ENCODE data around the gene VAC14.
"Not testable (repeated sequence)": the region's sequence is repeated elsewhere in the genome, so short reads cannot be mapped to it uniquely, and the experiment has no call there.

The VAC14 gene

DNA sequence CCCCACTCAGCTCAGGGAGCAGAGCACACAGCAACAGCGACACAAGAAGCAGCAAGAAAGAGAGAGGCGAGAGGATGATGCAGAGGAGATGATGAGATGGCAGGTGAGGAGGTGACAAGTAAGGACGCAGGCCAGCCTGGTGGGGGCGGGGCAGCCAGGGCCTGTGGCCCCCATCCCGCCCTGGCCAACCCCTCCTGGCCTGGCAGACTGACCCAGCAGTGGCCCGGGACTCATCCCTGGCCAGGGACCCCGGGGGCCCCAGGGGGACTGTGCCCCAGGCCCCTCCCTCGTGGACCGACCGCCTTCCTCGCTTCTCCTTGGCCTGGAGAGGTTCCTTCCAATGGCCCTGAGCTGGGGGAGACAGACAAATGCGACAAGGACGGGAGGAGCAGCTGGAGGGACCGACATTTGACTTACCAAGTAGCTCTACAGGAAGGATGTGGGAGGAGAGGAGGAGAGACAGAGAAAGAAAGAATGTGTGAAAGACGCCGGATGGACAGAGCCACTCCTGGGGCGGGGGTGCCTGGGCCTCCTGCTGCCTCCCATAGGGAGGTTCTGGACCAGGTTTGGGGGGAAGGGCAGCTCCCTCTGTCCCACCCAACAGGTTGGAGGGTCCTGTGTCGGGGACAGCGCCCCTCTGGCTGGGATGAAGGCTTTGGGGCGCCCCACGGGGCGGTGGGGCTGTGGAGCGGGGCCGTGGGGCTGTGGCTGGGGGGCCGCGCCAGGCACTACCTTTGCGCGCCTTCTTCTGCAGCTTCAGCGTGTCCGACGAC lies 121.9 kb downstream of the VAC14 start:
- Mint-ChIP-seq H3K4me1 (ENCODE audit: low read depth) (peaks cover 14% of the 10 kb centered on the region), H3K9me3 (ENCODE audit: low read depth) (no peaks in the 10 kb centered on the region), H3K4me3 (no peak overlapping the region), H3K27ac (no peak overlapping the region), H3K27me3 (no peaks in the 10 kb centered on the region), H3K36me3 (no peaks in the 10 kb centered on the region)

DNA sequence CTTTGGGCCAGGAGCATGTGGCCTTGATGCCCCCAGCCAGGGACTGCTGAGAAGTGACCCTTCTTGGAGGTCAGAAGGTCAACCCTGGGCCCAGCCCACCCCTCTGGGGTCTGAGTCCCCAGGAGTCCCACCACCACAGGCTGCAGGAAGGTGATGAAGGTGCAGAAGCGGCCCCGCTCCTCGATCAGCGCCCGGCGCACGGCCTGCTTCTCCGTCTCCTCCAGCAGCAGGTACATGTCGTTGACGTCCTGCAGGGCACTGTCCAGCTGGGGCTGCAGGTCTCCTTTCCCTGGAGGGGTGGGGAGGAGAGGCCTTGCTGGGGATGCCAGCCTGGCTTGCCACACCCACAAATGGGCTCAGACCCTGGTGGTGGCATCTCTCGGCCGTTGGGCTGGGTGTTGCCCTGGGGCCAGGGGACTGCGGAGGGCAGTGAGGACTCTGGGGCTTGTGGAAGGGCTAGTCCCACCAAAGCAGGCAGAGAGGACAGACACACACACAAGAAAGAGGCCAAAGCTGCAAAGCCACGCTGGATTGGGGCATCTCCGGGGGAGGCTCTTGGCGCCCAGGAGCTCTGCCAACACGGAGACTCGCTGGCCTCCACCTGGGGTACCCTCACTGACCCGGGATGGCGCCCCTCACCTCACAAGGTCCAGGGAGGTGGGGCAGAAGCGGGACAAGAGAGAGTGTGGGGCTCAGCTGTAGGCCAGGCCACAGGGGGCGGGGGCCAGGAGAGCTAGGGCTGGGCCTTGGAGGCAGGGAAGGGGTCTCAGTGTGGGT lies 122.6 kb downstream of the VAC14 start:
- Mint-ChIP-seq H3K36me3 (no peaks in the 10 kb centered on the region), H3K27ac (no peak overlapping the region), H3K27me3 (no peaks in the 10 kb centered on the region), H3K4me3 (no peak overlapping the region), H3K4me1 (ENCODE audit: low read depth) (peaks cover 14% of the 10 kb centered on the region), H3K9me3 (ENCODE audit: low read depth) (no peaks in the 10 kb centered on the region)

DNA sequence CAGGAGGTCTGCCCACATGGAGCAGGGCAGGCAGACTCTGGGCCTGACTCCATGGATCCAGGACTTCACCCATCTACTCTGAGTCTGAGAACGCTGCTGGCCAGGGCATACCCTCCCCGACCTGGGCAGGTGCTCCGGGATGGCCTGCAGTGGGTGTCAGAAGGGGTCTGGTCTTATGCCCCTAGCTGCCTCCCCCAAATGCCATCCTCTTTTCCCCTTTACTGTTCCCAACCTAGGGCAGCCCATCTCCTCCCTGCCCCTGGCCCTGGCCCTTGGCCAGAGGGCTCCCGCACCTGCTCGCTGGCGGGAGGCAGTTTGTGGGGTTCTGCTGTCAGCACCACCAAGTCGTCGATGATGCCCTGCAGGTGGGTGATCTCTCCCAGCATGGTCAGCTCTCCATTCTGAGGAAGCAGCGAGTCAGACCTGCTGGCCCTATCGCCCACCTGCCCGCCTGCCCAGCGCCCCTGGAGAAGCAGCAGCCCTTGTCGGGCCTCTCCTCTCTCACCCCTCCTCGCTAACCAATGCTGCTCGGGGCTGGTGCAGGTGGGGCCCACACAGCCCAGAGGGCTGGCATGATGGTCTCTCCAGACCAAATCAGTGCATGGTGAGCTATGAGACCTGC lies 123.3 kb downstream of the VAC14 start:
- Mint-ChIP-seq H3K27ac (no peak overlapping the region), H3K4me3 (no peak overlapping the region), H3K9me3 (ENCODE audit: low read depth) (no peaks in the 10 kb centered on the region), H3K36me3 (no peaks in the 10 kb centered on the region), H3K27me3 (no peaks in the 10 kb centered on the region), H3K4me1 (ENCODE audit: low read depth) (peaks cover 10% of the 10 kb centered on the region)

DNA sequence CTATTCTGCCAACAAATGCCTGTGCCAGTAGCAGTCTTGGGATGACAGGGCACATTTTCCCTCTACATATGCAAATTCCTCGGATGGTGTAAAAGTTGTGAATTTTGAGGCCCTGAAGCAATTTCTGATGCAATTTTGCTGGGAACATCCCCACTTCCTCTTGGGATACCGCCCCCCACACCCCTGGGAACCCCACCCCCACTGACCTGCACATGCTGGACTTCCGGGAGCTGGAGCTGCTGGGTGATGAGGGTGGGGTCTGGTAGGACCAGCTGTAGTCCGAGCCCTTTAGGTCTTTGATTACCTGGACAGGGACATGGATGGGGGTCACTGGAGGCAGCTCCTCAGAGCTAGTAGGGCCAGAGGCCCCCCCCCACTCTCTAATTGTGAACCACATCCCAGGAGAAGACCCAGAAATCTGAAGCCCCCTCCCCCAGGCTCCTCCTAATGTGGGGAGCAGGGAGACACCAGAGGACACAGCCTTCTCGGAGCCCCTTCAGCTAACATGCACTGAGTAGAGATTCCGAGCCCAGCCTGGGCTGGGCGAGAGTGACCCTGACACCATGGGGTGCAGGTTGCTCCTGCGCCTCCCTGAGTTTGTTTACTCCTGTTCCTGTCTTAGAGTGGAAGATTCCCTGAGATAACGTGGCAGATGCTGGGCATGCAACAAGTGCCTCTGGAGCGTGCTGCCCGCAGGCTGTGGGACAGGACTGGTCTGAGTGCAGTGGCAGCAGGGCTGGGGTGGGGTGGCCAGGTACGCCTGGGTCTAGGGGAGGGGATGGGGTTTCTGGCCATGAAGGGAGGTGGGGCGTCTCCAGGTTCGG lies 124.1 kb downstream of the VAC14 start:
- H3K36me3 Mint-ChIP-seq, result no peaks in the 10 kb centered on the region
- H3K4me3 Mint-ChIP-seq, result no peak overlapping the region
- H3K27me3 Mint-ChIP-seq, result no peaks in the 10 kb centered on the region
- peaks cover 6% of the 10 kb centered on the region for H3K4me1 Mint-ChIP-seq (ENCODE audit: low read depth)
- H3K27ac Mint-ChIP-seq, result no peak overlapping the region
- H3K9me3 Mint-ChIP-seq (ENCODE audit: low read depth), result no peaks in the 10 kb centered on the region

DNA sequence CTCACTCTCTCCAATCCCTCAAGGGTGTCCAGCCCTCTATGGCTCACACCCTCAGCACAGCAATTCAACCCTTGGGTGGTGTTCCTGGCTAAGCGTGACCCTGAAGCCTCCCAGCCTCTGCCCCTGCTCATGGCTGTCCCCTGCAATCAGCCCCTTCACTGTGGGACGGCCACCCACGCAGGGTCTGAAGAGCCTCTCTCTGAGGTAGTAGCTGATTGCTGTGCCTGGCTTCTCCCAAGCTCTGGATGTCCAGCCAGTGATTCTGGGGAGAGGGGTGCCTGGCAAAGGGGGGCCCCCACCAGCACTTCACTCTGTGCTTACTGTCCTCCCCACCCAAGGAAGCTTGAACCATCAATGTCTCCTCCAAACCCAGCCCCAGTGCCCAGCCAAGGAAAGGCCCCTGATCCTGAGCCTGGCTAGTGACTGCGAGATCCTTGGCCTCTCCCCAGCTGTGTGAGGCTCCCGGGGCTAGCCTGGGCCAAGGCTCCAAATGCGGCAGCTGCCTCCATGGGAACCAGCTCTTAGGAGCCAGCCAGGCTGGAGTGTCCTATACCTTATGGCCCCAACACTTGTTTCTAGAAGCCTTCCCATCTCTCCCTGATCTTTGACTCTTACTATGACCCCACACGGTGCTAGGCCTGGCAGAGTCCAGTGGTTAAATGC lies 125.0 kb downstream of the VAC14 start:
- Mint-ChIP-seq H3K4me3 (no peak overlapping the region), H3K36me3 (no peaks in the 10 kb centered on the region), H3K9me3 (ENCODE audit: low read depth) (no peaks in the 10 kb centered on the region)

DNA sequence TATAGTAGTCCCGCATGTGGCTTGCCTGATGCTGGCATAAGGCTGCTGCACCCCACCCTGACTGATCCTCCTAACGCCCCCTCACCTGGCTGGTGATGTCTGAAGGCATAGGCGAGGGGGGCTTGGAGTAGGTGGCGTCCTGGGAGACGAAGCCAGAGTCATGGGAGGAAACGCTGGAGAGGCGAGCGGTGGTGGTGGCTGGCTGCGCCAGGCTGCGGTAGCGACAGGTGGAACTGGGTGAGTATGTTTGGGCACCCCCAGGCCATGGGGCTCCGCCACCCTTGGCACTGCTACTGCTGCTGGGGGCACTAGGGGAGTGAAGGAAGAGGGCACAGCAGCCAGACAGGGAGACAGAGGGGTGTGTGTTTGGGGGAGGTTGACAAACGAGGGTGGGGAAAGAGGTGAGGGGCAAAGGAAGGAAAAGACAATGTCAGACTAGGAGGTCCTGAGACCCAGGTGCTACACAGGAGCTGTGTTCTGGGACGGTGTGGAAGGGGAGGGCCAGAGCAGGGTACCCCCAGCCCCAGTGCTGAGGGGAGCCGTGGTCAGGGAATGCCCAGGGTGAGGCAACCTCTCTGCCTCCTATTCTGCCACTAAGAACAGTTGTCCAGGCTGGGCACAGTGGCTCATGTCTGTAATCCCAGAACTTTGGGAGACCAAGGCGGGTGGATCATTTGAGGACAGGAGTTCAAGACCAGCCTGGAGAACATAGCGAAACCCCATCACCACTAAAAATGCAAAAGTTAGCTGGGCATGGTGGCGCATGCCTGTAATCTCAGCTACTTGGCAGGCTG lies 126.5 kb downstream of the VAC14 start:
- Mint-ChIP-seq H3K4me3 (no peak overlapping the region), H3K9me3 (ENCODE audit: low read depth) (no peaks in the 10 kb centered on the region), H3K36me3 (peaks cover 4% of the 10 kb centered on the region), H3K27me3 (no peaks in the 10 kb centered on the region), H3K27ac (no peak overlapping the region), H3K4me1 (ENCODE audit: low read depth) (peaks cover 3% of the 10 kb centered on the region)

More for the DNA sequence above, 125.0 kb downstream of the VAC14 start:
- Mint-ChIP-seq H3K4me1 (ENCODE audit: low read depth) (peaks cover 4% of the 10 kb centered on the region), H3K27me3 (no peaks in the 10 kb centered on the region), H3K27ac (no peak overlapping the region)

DNA sequence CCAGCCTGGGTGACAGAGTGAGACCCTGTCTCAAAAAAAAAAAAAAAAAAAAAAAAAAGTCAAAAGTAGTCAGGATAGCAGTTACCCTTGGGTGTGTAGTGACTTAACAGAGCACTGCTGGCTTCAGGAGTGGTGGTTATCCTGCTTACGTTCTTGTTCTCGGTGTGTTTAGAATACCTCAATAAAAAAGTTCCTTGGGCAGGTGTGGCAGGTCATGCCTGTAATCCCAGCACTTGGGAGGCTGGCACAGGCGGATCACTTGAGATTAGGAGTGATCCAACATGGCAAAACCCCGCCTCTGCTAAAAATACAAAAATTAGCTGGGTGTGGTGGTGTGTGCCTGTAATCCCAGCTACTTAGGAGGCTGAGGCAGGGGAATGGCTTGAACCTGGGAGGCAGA lies 130.0 kb downstream of the VAC14 start:
- H3K4me1 Mint-ChIP-seq (ENCODE audit: low read depth); H3K4me3 Mint-ChIP-seq; H3K27me3 Mint-ChIP-seq; H3K9me3 Mint-ChIP-seq (ENCODE audit: low read depth); H3K27ac Mint-ChIP-seq: not testable (repeated sequence)
- peaks cover 12% of the 10 kb centered on the region for H3K36me3 Mint-ChIP-seq

DNA sequence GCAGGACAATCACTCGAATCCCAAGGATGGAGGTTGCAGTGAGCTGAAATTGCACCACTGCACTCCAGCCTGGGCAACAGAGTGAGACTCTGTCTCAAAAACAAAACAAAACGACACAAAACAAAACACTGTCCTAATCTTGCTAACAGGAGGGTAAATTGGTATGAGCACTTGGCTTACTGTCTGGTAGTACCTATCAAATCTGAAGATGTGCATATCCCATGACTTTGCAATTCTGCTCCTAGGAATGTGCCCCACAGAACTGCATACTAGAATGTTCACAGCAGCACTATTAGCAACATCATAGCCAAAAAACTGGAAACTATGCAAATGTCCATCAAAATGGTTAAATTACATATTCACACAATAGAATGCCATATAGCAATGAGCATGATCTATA lies 130.8 kb downstream of the VAC14 start:
- Mint-ChIP-seq H3K4me3 (no peak overlapping the region), H3K27me3 (no peaks in the 10 kb centered on the region), H3K36me3 (peaks cover 12% of the 10 kb centered on the region), H3K9me3 (ENCODE audit: low read depth) (no peaks in the 10 kb centered on the region), H3K27ac (no peak overlapping the region), H3K4me1 (ENCODE audit: low read depth) (no peaks in the 10 kb centered on the region)

DNA sequence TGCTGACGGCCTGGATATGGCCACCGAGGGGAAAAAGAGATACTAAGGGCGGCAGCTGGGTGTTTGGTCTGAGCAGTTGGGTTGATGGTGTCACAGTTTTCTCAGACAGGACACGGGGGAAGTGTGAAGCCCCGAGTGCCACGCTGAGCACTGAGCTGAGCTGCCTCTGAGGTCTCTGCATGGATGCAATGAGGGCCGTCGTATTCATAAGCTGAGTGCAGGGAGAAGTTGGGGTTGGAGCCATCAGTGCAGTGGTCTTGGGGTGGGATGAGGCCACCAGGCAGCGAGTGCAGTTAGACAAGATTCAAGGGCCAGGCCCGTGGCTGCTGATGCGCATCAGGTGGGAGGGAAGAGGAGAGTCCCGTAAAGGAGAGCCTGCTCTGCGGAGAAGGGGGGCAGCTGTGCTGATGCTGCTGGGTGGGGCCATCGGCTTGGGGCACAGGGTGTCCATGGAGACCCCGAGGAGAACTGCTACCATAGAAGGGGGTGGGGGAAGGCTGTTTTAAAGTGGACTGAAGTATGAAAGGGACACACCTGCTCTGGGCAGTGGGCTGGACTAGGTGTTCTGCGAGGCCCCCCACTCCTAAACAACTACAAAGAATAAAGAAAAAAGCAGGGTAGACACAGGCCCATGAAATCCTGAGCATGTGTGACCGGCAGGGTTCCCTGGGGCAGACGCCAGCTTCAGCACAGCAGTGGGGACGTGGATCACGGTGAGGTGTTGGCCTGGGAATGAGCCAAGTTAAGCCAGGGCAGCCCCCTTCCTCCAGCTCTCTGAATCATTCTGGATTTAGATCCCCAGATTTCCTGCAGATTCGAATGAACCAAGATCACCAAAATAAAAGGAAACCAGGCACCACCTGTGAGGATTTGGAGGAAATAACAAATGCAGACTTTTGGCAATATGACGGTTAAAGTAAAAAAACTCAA lies 134.9 kb downstream of the VAC14 start:
- H3K36me3 Mint-ChIP-seq, result peaks cover 12% of the 10 kb centered on the region

DNA sequence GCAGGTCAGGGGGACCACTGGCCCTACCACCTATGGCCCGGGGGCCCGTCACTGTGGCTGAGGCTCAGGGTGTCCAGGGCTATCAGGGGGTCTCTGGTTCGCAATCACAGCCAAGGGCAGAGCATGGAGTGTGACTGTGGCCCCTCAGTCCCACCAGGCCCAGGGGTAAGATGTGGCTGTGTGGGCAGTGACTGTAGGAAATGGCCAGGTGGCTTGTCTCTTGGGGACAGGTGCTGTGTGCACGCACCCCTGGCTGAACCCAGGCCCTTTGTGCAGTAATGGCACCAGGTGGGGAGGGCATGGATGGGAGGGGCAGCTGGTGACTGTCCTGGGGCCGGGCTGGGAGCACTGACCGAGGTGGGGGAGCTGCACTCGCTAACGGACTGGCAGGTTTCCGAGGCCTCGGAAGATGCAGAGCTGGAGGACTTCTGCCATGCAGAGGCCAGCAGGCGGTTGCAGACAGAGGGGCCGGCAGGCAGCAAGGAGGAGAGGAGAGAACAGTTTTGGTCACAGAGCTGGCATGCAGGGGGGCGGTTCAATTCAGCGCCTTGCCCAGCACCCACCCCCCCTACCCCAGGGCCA lies 135.8 kb downstream of the VAC14 start:
- H3K36me3 Mint-ChIP-seq, result peaks cover 8% of the 10 kb centered on the region
- H3K27ac Mint-ChIP-seq, result no peak overlapping the region
- no peak overlapping the region for H3K4me3 Mint-ChIP-seq
- H3K4me1 Mint-ChIP-seq (ENCODE audit: low read depth), result peaks cover 1% of the 10 kb centered on the region
- H3K27me3 Mint-ChIP-seq, result no peaks in the 10 kb centered on the region
- no peaks in the 10 kb centered on the region for H3K9me3 Mint-ChIP-seq (ENCODE audit: low read depth)

More for the DNA sequence above, 134.9 kb downstream of the VAC14 start:
- H3K27me3 Mint-ChIP-seq, result no peaks in the 10 kb centered on the region
- H3K9me3 Mint-ChIP-seq (ENCODE audit: low read depth), result no peaks in the 10 kb centered on the region
- H3K27ac Mint-ChIP-seq, result no peak overlapping the region
- no peak overlapping the region for H3K4me3 Mint-ChIP-seq
- H3K4me1 Mint-ChIP-seq (ENCODE audit: low read depth), result no peaks in the 10 kb centered on the region

DNA sequence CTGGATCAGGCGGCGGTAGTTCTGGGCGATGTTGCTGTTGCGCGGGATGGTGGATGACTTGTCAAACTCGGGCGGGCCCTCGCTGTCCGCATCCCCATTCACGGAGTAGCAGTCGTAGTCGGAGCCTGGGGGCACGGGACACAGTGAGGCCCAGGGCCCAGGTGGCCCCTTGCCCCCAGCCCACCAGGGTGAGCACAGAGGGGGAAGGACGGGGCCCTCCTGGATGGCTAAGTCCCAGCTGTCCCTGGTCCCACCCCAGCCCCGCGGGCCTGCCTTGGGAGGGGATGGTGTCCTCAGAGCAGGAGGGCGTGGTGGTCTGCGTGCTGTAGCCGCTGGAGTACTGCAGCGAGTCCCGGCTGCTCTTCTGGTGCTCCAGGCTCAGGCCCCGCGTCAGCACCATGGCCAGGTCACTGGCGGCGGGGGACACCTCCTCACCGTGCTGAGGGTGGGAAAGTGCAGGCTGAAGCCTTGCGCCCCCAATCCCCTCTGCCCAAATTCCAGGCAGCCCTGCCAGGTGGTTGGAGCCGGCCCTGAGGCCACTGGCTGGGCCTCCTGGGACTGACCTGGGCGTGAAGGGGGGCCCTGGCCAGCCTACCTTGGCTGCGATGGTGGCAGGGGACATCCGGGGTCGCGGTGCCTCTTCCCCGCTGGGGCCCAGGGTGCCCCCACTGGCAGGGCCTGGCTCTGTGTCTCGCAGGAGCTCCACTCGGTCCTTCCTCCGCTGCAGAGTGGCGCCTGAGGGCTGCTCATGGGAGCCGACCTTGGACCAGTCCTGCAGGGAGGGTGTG lies 136.4 kb downstream of the VAC14 start:
- Mint-ChIP-seq H3K4me1 (ENCODE audit: low read depth) (peaks cover 1% of the 10 kb centered on the region), H3K27ac (no peak overlapping the region), H3K4me3 (no peak overlapping the region), H3K36me3 (peaks cover 7% of the 10 kb centered on the region), H3K27me3 (no peaks in the 10 kb centered on the region), H3K9me3 (ENCODE audit: low read depth) (no peaks in the 10 kb centered on the region)

Measured in activated naive CD8-positive, alpha-beta T cell (primary cell).